Trophoblast cell (in vitro differentiated cells and primary cell): ENCODE data around the gene TINAG.

ENCODE experiments used
- DNase-seq, 2 donors: peaks; one replicate each; pipeline ENCODE4 v3.0.0-alpha.2; 2016
- H2AFZ ChIP-seq: 2 replicates; pipeline ENCODE4 v1.6.1; 2013; ENCODE audit warnings: low read length, moderate library complexity, mild to moderate bottlenecking; ENCODE audit not compliant: insufficient read depth, poor library complexity
- H2AK5ac ChIP-seq: 2 replicates; pipeline ENCODE4 v1.6.1; 2013; ENCODE audit warnings: mild to moderate bottlenecking, low read length
- H2BK120ac ChIP-seq: 2 replicates; pipeline ENCODE4 v1.6.1; 2013; ENCODE audit warnings: low read length, mild to moderate bottlenecking, moderate library complexity; ENCODE audit not compliant: insufficient read depth, poor library complexity
- H2BK12ac ChIP-seq: 2 replicates; pipeline ENCODE4 v1.6.1; 2013; ENCODE audit warnings: mild to moderate bottlenecking, low read length, moderate library complexity
- H2BK5ac ChIP-seq: 2 replicates; pipeline ENCODE4 v1.6.1; 2013; ENCODE audit warnings: low read length, low read depth, moderate library complexity, mild to moderate bottlenecking; ENCODE audit not compliant: poor library complexity
- H3K14ac ChIP-seq: 2 replicates; pipeline ENCODE4 v1.6.1; 2013; ENCODE audit warnings: mild to moderate bottlenecking, low read length
- H3K18ac ChIP-seq: 2 replicates; pipeline ENCODE4 v1.6.1; 2013; ENCODE audit warnings: mild to moderate bottlenecking, low read length
- H3K23ac ChIP-seq: 2 replicates; pipeline ENCODE4 v1.6.1; 2013; ENCODE audit warnings: low read length
- H3K27ac ChIP-seq: 2 replicates; pipeline ENCODE4 v1.5.1; 2013; ENCODE audit warnings: low read depth, mild to moderate bottlenecking, inconsistent platforms, low read length, moderate library complexity
- H3K27me3 ChIP-seq: 2 replicates; pipeline ENCODE4 v1.6.1; 2013; ENCODE audit warnings: inconsistent platforms, mild to moderate bottlenecking, low read length, moderate library complexity; ENCODE audit not compliant: insufficient read depth
- H3K36me3 ChIP-seq, 2 experiments: 1 replicate in 1 of 2; 2 replicates in 1 of 2; pipeline ENCODE4 v1.6.1; 2013; ENCODE audit warnings: low read length in 2 of 2, mild to moderate bottlenecking in 2 of 2, moderate library complexity in 1 of 2; ENCODE audit not compliant: insufficient read depth in 2 of 2, control insufficient read depth in 1 of 2
- H3K4ac ChIP-seq: 2 replicates; pipeline ENCODE4 v1.6.1; 2013; ENCODE audit warnings: low read depth, mild to moderate bottlenecking, low read length, moderate library complexity
- H3K4me1 ChIP-seq, 2 experiments: 1 replicate in 1 of 2; 2 replicates in 1 of 2; pipeline ENCODE4 v1.6.1; 2013; ENCODE audit warnings: low read length in 2 of 2, mild to moderate bottlenecking in 2 of 2, moderate library complexity in 1 of 2; ENCODE audit not compliant: insufficient read depth in 2 of 2, control insufficient read depth in 1 of 2
- H3K4me2 ChIP-seq: 2 replicates; pipeline ENCODE4 v1.6.1; 2013; ENCODE audit warnings: inconsistent platforms, mild to moderate bottlenecking, low read length, moderate library complexity
- H3K4me3 ChIP-seq: 2 replicates; pipeline ENCODE4 v1.5.1; 2013; ENCODE audit warnings: mild to moderate bottlenecking, low read depth, low read length, inconsistent platforms
- H3K79me1 ChIP-seq: one replicate; pipeline ENCODE4 v1.6.1; 2013; ENCODE audit warnings: low read length
- H3K79me2 ChIP-seq: 2 replicates; pipeline ENCODE4 v1.6.1; 2013; ENCODE audit warnings: low read length, mild to moderate bottlenecking; ENCODE audit not compliant: control insufficient read depth, insufficient read depth, poor library complexity
- H3K9ac ChIP-seq: 2 replicates; pipeline ENCODE4 v1.6.1; 2013; ENCODE audit warnings: mild to moderate bottlenecking, low read length
- H3K9me3 ChIP-seq: 2 replicates; pipeline ENCODE4 v1.6.1; 2013; ENCODE audit warnings: low read depth, mild to moderate bottlenecking, control low read depth, inconsistent platforms, low read length; ENCODE audit not compliant: insufficient read depth
- H4K12ac ChIP-seq: 2 replicates; pipeline ENCODE4 v1.6.1; 2013; ENCODE audit warnings: low read depth, mild to moderate bottlenecking, low read length, moderate library complexity
- H4K8ac ChIP-seq: 2 replicates; pipeline ENCODE4 v1.6.1; 2013; ENCODE audit warnings: low read depth, mild to moderate bottlenecking, low read length, moderate library complexity
- H4K91ac ChIP-seq: one replicate; pipeline ENCODE4 v1.6.1; 2013; ENCODE audit warnings: low read depth, mild to moderate bottlenecking, low read length, moderate library complexity
- WGBS: extraction: QIAGEN DNeasy Blood & Tissue Kit; methylation state at CpG from one replicate; pipeline ENCODE4 v1.1.7; 2013; ENCODE audit warnings: missing lambda C conversion rate; ENCODE audit not compliant: insufficient read length, insufficient coverage; ENCODE audit errors: extremely low coverage; 5-methylcytosine and 5-hydroxymethylcytosine counted together

TINAG gene

GRCh38 chr6:54264581-54265272 lies 43.5 kb upstream of the TINAG start:
- H3K79me2 ChIP-seq: no peaks in the 10 kb centered on the region
- no peaks in the 10 kb centered on the region for H3K9me3 ChIP-seq
- H2AK5ac ChIP-seq: no peak overlapping the region
- H2BK5ac ChIP-seq: no peak overlapping the region
- H3K4me2 ChIP-seq: no peak overlapping the region
- H2BK120ac ChIP-seq: no peak overlapping the region
- no peak overlapping the region for H3K23ac ChIP-seq
- no peak overlapping the region for H4K12ac ChIP-seq
- no peaks in the 10 kb centered on the region for H3K36me3 ChIP-seq
- H2AFZ ChIP-seq: no peak overlapping the region
- H2BK12ac ChIP-seq: no peak overlapping the region
- no peak for DNase-seq
- no peak overlapping the region for H3K4ac ChIP-seq
- no peak overlapping the region for H3K4me3 ChIP-seq
- H3K79me1 ChIP-seq: no peaks in the 10 kb centered on the region
- no peak overlapping the region for H3K14ac ChIP-seq
- no peak overlapping the region for H4K8ac ChIP-seq
- no CpG with 5 or more reads among the region's 4 CpGs for WGBS
- H3K27me3 ChIP-seq: no peaks in the 10 kb centered on the region
- H4K91ac ChIP-seq: no peak overlapping the region
- no peak overlapping the region for H3K9ac ChIP-seq
- H3K4me1 ChIP-seq: no peaks in the 10 kb centered on the region
- H3K27ac ChIP-seq: no peak overlapping the region
- H3K18ac ChIP-seq: no peak overlapping the region

DNA sequence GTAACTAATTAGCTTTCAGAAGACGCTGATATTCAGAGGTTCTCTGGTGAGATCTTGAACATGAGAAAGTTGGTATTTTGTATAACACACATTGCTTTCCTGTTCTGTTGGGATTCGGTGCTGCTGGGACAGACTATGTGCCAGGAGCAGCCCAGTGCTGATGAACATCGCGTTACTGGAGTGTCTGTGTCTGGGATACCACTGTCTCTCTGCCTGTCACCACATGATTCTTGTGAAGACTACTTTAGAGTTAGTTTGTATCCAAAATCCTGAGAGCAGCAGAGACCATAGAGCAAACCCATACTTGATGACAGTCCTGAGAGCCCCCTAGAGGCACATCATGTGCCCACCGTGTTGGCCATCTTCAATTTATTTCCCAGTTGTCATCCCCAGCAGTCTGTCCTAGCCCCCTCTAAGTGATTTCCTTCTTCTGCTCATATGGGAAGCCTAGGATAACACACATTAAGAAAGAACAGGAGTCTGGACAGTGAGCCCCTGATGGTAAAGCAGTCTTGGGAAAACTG lies 41.8 kb upstream of the TINAG start:
- no peak overlapping the region for H2BK120ac ChIP-seq
- no peak overlapping the region for H4K8ac ChIP-seq
- no peak overlapping the region for H3K14ac ChIP-seq
- H3K4me3 ChIP-seq: no peak overlapping the region
- no peak overlapping the region for H2AK5ac ChIP-seq
- no peak overlapping the region for H3K23ac ChIP-seq
- no peak overlapping the region for H3K9ac ChIP-seq
- H3K4ac ChIP-seq: no peak overlapping the region
- no peaks in the 10 kb centered on the region for H3K4me1 ChIP-seq
- no peak overlapping the region for H3K18ac ChIP-seq
- H2AFZ ChIP-seq: no peak overlapping the region
- no peaks in the 10 kb centered on the region for H3K27me3 ChIP-seq
- H3K9me3 ChIP-seq: no peaks in the 10 kb centered on the region
- DNase-seq: no peak
- no peak overlapping the region for H2BK5ac ChIP-seq
- H2BK12ac ChIP-seq: no peak overlapping the region
- H3K27ac ChIP-seq: no peak overlapping the region
- WGBS: no CpG with 5 or more reads among the region's 5 CpGs
- no peaks in the 10 kb centered on the region for H3K36me3 ChIP-seq
- H3K4me2 ChIP-seq: no peak overlapping the region
- no peak overlapping the region for H4K91ac ChIP-seq
- no peaks in the 10 kb centered on the region for H3K79me2 ChIP-seq
- no peaks in the 10 kb centered on the region for H3K79me1 ChIP-seq
- no peak overlapping the region for H4K12ac ChIP-seq

- Histone ChIP-seq H3K4me2 (no peak overlapping the region), H2BK120ac (no peak overlapping the region), H4K8ac (no peak overlapping the region), H3K27me3 (no peaks in the 10 kb centered on the region), H3K14ac (no peak overlapping the region), H3K18ac (no peak overlapping the region), H3K36me3 (no peaks in the 10 kb centered on the region), H3K23ac (no peak overlapping the region), H3K4ac (no peak overlapping the region), H2AK5ac (no peak overlapping the region), H3K9ac (no peak overlapping the region), H3K4me3 (no peak overlapping the region), H2BK12ac (no peak overlapping the region), H3K4me1 (no peaks in the 10 kb centered on the region), H3K27ac (no peak overlapping the region), H3K79me2 (no peaks in the 10 kb centered on the region), H4K12ac (no peak overlapping the region), H3K9me3 (no peaks in the 10 kb centered on the region), H2AFZ (no peak overlapping the region), H2BK5ac (no peak overlapping the region), H3K79me1 (no peaks in the 10 kb centered on the region), H4K91ac (no peak overlapping the region)
- DNase-seq: peak; percentile 27 to 85
- no CpG with 5 or more reads among the region's 2 CpGs for WGBS
Observed at GRCh38 chr6:54267798-54268197, 40.4 kb upstream of the TINAG start.

DNA sequence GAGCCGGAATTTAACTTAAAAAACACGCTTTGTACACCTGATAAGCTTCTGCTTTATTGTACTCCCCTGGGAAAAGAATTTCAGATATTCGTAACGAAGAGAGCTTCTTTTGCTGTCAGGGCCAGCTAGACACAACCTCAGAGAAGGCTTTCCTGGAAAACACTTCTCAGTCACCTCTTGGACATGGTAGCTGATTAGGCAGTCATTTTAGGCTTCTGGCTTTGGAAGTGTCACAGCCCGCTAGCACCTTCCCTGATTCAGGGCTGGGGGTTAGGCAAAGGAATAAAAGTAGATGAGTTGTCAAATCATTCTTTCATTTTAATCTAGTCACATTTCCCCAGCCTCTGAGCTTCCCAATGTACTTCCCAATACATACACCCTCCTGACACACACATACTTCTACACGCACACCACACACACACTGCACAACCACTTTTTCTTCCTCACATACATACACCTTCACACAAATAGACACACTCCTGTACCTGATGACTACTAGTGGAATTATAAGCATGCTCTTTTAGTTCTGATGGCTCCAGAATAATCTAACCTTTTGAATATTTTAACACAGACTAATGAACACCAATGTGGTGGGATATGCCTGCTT lies 34.9 kb upstream of the TINAG start:
- WGBS: 100% methylated on average over 1 of the region's 6 CpGs
- H4K91ac ChIP-seq: no peak overlapping the region
- no peaks in the 10 kb centered on the region for H3K27me3 ChIP-seq
- H3K4ac ChIP-seq: no peak overlapping the region
- H3K4me3 ChIP-seq: no peak overlapping the region
- no peaks in the 10 kb centered on the region for H3K79me2 ChIP-seq
- no peak overlapping the region for H2BK120ac ChIP-seq
- no peaks in the 10 kb centered on the region for H3K79me1 ChIP-seq
- H3K14ac ChIP-seq: no peak overlapping the region
- no peak overlapping the region for H3K4me2 ChIP-seq
- H2AFZ ChIP-seq: no peak overlapping the region
- no peaks in the 10 kb centered on the region for H3K4me1 ChIP-seq
- H3K9me3 ChIP-seq: no peaks in the 10 kb centered on the region
- no peak overlapping the region for H2AK5ac ChIP-seq
- H3K18ac ChIP-seq: no peak overlapping the region
- no peak overlapping the region for H4K8ac ChIP-seq
- H3K9ac ChIP-seq: no peak overlapping the region
- DNase-seq: no peak
- H2BK5ac ChIP-seq: no peak overlapping the region
- no peak overlapping the region for H4K12ac ChIP-seq
- H2BK12ac ChIP-seq: no peak overlapping the region
- H3K27ac ChIP-seq: no peak overlapping the region
- H3K23ac ChIP-seq: no peak overlapping the region
- no peaks in the 10 kb centered on the region for H3K36me3 ChIP-seq
